Left ventricle myocardium inferior (tissue), 1 donor: ENCODE measurements around the gene ZNF536. TPM values are rescaled to one million over a fixed set of nuclear protein-coding genes. Genes with fewer than 3 reads are reported as not detected.

Experiments used
- DNase-seq: peaks from one replicate; pipeline ENCODE4 v3.0.0-alpha.2; 2020
- H3K27ac ChIP-seq: fragments of 200-600 bp; replicated peaks from 2 replicates; pipeline ENCODE4 v1.8.0; 2021
- H3K27me3 ChIP-seq: fragments of 200-600 bp; 2 replicates; pipeline ENCODE4 v1.8.0; 2021; ENCODE audit warnings: low read depth
- H3K36me3 ChIP-seq: fragments of 200-600 bp; 2 replicates; pipeline ENCODE4 v1.8.0; 2021
- H3K4me1 ChIP-seq: fragments of 200-600 bp; 2 replicates; pipeline ENCODE4 v1.8.0; 2021
- H3K4me3 ChIP-seq: fragments of 200-600 bp; 2 replicates; pipeline ENCODE4 v1.8.0; 2021; ENCODE audit warnings: mild to moderate bottlenecking, moderate library complexity
- H3K9me3 ChIP-seq: fragments of 200-600 bp; replicated peaks from 2 replicates; pipeline ENCODE4 v1.8.0; 2021
- intact Hi-C: fragments of 100-400 bp; cut with micrococcal nuclease; formaldehyde crosslinking; loops from one replicate; pipeline ENCODE4 v1.11.0; 2022
- total RNA-seq: library from RNA; stranded (reverse); fragmentation: NEBNext Ultra II Directional; extraction: Animal tissue kit (Norgen Biotek cat#: 25700); gene quantifications from one replicate; pipeline ENCODE4 v1.2.1, GENCODE V29; 2021
- TF ChIP-seq, protein P1 (sequence below): fragments of 200-600 bp; IDR thresholded peaks from 2 replicates; pipeline ENCODE4 v1.8.0; 2021; ENCODE audit warnings: antibody characterized with exemption, mild to moderate bottlenecking, borderline replicate concordance
- donor health status: DM: no; HTN: yes; CAD: no; lungs with severe emphysema.

ZNF536 gene
- total RNA-seq, 1 donor from 2014 or later = 4.0 TPM

DNA sequence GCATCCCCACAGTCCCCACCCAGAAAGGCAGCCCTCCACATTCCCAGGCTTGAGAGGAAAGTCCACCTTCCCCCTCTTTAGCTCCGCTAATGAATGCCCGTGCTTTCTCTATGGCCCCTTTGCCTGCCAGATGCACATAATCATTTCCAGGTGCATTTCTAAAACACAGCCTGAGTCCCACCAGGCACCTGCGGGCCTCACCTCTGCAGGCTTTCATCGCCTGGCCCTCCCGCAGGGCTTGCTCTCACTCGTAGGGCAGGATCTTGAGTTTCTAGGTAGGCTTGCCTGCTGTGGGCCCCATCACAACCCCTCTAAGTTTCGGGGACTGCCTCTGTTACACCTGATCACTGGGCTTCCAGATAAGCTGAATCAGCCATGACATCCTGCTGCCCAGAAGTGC lies 173.6 kb downstream of the ZNF536 start:
- intact Hi-C loops = no loop called here
- no peak overlapping the region for H3K27ac ChIP-seq
- no peak for DNase-seq
- TF ChIP-seq, protein P1, sequence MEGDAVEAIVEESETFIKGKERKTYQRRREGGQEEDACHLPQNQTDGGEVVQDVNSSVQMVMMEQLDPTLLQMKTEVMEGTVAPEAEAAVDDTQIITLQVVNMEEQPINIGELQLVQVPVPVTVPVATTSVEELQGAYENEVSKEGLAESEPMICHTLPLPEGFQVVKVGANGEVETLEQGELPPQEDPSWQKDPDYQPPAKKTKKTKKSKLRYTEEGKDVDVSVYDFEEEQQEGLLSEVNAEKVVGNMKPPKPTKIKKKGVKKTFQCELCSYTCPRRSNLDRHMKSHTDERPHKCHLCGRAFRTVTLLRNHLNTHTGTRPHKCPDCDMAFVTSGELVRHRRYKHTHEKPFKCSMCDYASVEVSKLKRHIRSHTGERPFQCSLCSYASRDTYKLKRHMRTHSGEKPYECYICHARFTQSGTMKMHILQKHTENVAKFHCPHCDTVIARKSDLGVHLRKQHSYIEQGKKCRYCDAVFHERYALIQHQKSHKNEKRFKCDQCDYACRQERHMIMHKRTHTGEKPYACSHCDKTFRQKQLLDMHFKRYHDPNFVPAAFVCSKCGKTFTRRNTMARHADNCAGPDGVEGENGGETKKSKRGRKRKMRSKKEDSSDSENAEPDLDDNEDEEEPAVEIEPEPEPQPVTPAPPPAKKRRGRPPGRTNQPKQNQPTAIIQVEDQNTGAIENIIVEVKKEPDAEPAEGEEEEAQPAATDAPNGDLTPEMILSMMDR = no peak
- no peak overlapping the region for H3K4me3 ChIP-seq
- H3K4me1 ChIP-seq = peaks cover 9% of the 10 kb centered on the region
- no peaks in the 10 kb centered on the region for H3K27me3 ChIP-seq
- no peaks in the 10 kb centered on the region for H3K9me3 ChIP-seq
- H3K36me3 ChIP-seq = no peaks in the 10 kb centered on the region

- peaks cover 9% of the 10 kb centered on the region for H3K4me1 ChIP-seq
- no peak overlapping the region for H3K4me3 ChIP-seq
- H3K27ac ChIP-seq = no peak overlapping the region
- no peaks in the 10 kb centered on the region for H3K27me3 ChIP-seq
- no peaks in the 10 kb centered on the region for H3K9me3 ChIP-seq
- no peaks in the 10 kb centered on the region for H3K36me3 ChIP-seq
- intact Hi-C loops = no loop called here
- no peak for DNase-seq
- TF ChIP-seq, protein P1 = no peak
Measured at GRCh38 chr19:30546332-30546731, 174.1 kb downstream of the ZNF536 start.

GRCh38 chr19:30547246-30547645 lies 175.1 kb downstream of the ZNF536 start:
- intact Hi-C loops = no loop called here
- no peak overlapping the region for H3K4me3 ChIP-seq
- H3K36me3 ChIP-seq = no peaks in the 10 kb centered on the region
- no peak for DNase-seq
- no peak overlapping the region for H3K27ac ChIP-seq
- no peaks in the 10 kb centered on the region for H3K9me3 ChIP-seq
- no peaks in the 10 kb centered on the region for H3K27me3 ChIP-seq
- peaks cover 9% of the 10 kb centered on the region for H3K4me1 ChIP-seq
- TF ChIP-seq, protein P1 = no peak

- Histone ChIP-seq H3K9me3 (no peaks in the 10 kb centered on the region), H3K27me3 (no peaks in the 10 kb centered on the region), H3K36me3 (no peaks in the 10 kb centered on the region), H3K27ac (no peak overlapping the region), H3K4me3 (no peak overlapping the region), H3K4me1 (peaks cover 9% of the 10 kb centered on the region)
- intact Hi-C loops = no loop called here
- TF ChIP-seq, protein P1 = no peak
- no peak for DNase-seq
Measured at GRCh38 chr19:30549151-30549550, 177.0 kb downstream of the ZNF536 start.

DNA sequence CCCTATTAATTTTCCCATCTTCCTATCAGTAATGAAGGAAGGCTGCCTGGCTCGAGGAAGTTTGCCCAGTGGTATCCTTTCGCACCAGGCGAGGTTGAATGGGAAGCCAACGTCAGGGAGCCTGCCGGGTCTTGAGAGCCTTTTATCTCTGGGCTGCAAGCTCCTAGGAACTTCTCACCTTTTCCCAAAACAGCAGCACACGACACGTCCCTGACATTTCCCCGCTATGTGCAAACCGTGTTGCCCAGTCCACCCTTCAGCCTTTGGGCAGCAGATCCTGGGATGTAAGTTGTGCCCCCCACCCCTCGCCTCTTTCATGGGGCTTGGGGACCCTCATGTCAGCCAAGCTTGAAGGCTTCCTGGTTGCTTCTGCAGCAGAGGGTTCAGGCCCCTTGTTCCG lies 179.1 kb downstream of the ZNF536 start:
- Histone ChIP-seq H3K27ac (no peak overlapping the region), H3K4me3 (no peak overlapping the region), H3K9me3 (no peaks in the 10 kb centered on the region), H3K36me3 (no peaks in the 10 kb centered on the region), H3K27me3 (peaks cover 10% of the 10 kb centered on the region), H3K4me1 (peaks cover 8% of the 10 kb centered on the region)
- TF ChIP-seq, protein P1 = no peak
- no peak for DNase-seq
- intact Hi-C loops = no loop called here

DNA sequence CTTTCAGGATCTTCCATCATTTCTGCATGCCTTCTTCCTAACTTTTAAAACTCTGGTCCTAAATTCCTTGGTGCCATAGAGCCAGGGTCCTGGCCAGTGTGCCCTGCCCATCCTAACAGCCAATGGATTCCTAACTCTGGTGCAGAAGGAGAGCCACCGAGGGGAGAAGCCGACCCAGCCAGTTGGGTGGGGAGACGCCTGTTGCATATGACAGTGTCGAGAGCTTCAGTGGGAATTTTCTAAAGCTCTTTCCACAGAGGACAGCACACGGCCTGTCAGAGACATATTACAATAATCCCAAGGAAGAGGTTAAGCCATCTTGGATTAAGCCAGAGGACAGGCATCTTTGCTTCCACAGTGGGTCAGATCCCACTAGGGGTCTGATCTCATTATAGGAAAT lies 180.4 kb downstream of the ZNF536 start:
- intact Hi-C loops = no loop called here
- Histone ChIP-seq H3K27ac (no peak overlapping the region), H3K36me3 (no peaks in the 10 kb centered on the region), H3K9me3 (no peaks in the 10 kb centered on the region), H3K27me3 (peaks cover 21% of the 10 kb centered on the region), H3K4me3 (no peak overlapping the region), H3K4me1 (no peaks in the 10 kb centered on the region)
- DNase-seq = no peak
- TF ChIP-seq, protein P1 = no peak
